HepG2 (cell line): ENCODE data around the gene FAM174C. TPM values are rescaled to one million over a fixed set of nuclear protein-coding genes. Genes with fewer than 3 reads are reported as not detected.

Source experiments
- CEBPG ChIP-seq: IDR thresholded peaks from 2 replicates; pipeline ENCODE4 v1.6.1; 2016
- GABPB1 ChIP-seq: IDR thresholded peaks from 2 replicates; pipeline ENCODE4 v1.6.1; 2016; ENCODE audit warnings: mild to moderate bottlenecking, missing genetic modification reagents, moderate library complexity, missing compliant biosample characterization
- IKZF5 ChIP-seq: IDR thresholded peaks from 2 replicates; pipeline ENCODE4 v1.6.1; 2018; ENCODE audit warnings: missing genetic modification reagents, mild to moderate bottlenecking, missing compliant biosample characterization
- KLF6 ChIP-seq: IDR thresholded peaks from 2 replicates; pipeline ENCODE4 v1.8.0; 2016; ENCODE audit warnings: missing biosample characterization, missing genetic modification reagents
- MXD1 ChIP-seq: sonication (generic); formaldehyde crosslinking; IDR thresholded peaks from 2 replicates; pipeline ENCODE4 v1.4.0; 2020; ENCODE audit warnings: mild to moderate bottlenecking, missing genetic modification reagents
- PAF1 ChIP-seq: IDR thresholded peaks from 2 replicates; pipeline ENCODE4 v1.6.1; 2016; ENCODE audit warnings: missing genetic modification reagents, missing compliant biosample characterization
- PATZ1 ChIP-seq: sonication (generic); formaldehyde crosslinking; IDR thresholded peaks from 2 replicates; pipeline ENCODE4 v1.4.0; 2020; ENCODE audit warnings: missing genetic modification reagents
- PCBP1 ChIP-seq: fragments of 200-400 bp; formaldehyde crosslinking; IDR thresholded peaks from 2 replicates; pipeline ENCODE4 v1.6.1; 2017; ENCODE audit warnings: mild to moderate bottlenecking, low read depth, low read length, borderline replicate concordance
- POLR2G ChIP-seq: fragments of 200-400 bp; formaldehyde crosslinking; IDR thresholded peaks from 2 replicates; pipeline ENCODE4 v1.6.1; 2018; ENCODE audit warnings: mild to moderate bottlenecking, low read depth, low read length, moderate library complexity
- REPIN1 ChIP-seq: sonication (generic); formaldehyde crosslinking; IDR thresholded peaks from 2 replicates; pipeline ENCODE4 v1.8.0; 2022; ENCODE audit warnings: missing genetic modification reagents, low read depth, mild to moderate bottlenecking, borderline replicate concordance
- SALL2 ChIP-seq: sonication (generic); formaldehyde crosslinking; IDR thresholded peaks from 2 replicates; pipeline ENCODE4 v1.8.1; 2023; ENCODE audit warnings: mild to moderate bottlenecking, missing genetic modification reagents, inconsistent platforms
- SRSF1 ChIP-seq: fragments of 200-400 bp; formaldehyde crosslinking; optimal IDR thresholded peaks from 2 replicates; pipeline ENCODE3; 2017; ENCODE audit warnings: mild to moderate bottlenecking, low read depth, low read length, moderate library complexity
- THRA ChIP-seq: sonication (generic); formaldehyde crosslinking; IDR thresholded peaks from 2 replicates; pipeline ENCODE4 v1.4.0; 2020; ENCODE audit warnings: missing genetic modification reagents, borderline replicate concordance
- ZBTB14 ChIP-seq: sonication (generic); formaldehyde crosslinking; IDR thresholded peaks from 2 replicates; pipeline ENCODE4 v1.4.0; 2020; ENCODE audit warnings: missing genetic modification reagents
- ZFP90 ChIP-seq: sonication (generic); formaldehyde crosslinking; IDR thresholded peaks from 2 replicates; pipeline ENCODE4 v1.8.0; 2022; ENCODE audit warnings: missing genetic modification reagents, mild to moderate bottlenecking, inconsistent platforms, borderline replicate concordance
- ZFX ChIP-seq: sonication (generic); formaldehyde crosslinking; IDR thresholded peaks from 2 replicates; pipeline ENCODE4 v1.4.0; 2020; ENCODE audit warnings: mild to moderate bottlenecking, low read depth, missing genetic modification reagents, moderate library complexity
- ZNF256 ChIP-seq: sonication (generic); formaldehyde crosslinking; conservative IDR thresholded peaks from 2 replicates; pipeline ENCODE4 v1.4.0; 2020; ENCODE audit warnings: missing genetic modification reagents
- ZNF550 ChIP-seq: sonication (generic); formaldehyde crosslinking; IDR thresholded peaks from 2 replicates; pipeline ENCODE4 v1.4.0; 2020; ENCODE audit warnings: mild to moderate bottlenecking, missing genetic modification reagents, borderline replicate concordance
- ZNF660 ChIP-seq: sonication (generic); formaldehyde crosslinking; IDR thresholded peaks from 2 replicates; pipeline ENCODE4 v1.5.1; 2020; ENCODE audit warnings: mild to moderate bottlenecking, low read depth, missing genetic modification reagents, borderline replicate concordance
- ZNF670 ChIP-seq: sonication (generic); formaldehyde crosslinking; IDR thresholded peaks from 2 replicates; pipeline ENCODE4 v1.8.0; 2022; ENCODE audit warnings: mild to moderate bottlenecking, missing genetic modification reagents, borderline replicate concordance
- ZSCAN25 ChIP-seq: sonication (generic); formaldehyde crosslinking; IDR thresholded peaks from 2 replicates; pipeline ENCODE4 v1.8.0; 2022; ENCODE audit warnings: mild to moderate bottlenecking, missing genetic modification reagents
- polyA plus RNA-seq, 8 experiments: library from polyadenylated mRNA; depleted of rRNA in 3 of 8; stranded (reverse) in 7 of 8; unstranded in 1 of 8; fragments of >200 nt; fragmentation: Illumina TruSeq in 4 of 8; extraction: Trizol in 4 of 8; gene quantifications; 2 replicates each; pipeline versions ENCODE4 v1.2.1 to v1.2.3, GENCODE V29; 2011 to 2016; ENCODE audit warnings: low read depth in 4 of 8, missing spikeins in 1 of 8, mixed read lengths in 1 of 8; ENCODE audit not compliant: insufficient read depth in 1 of 8
- total RNA-seq, 5 experiments: library from RNA; depleted of rRNA; stranded (reverse); fragments of >200 nt; fragmentation: Illumina TruSeq; extraction: Trizol; gene quantifications; 2 replicates each; pipeline ENCODE4 v1.2.3, GENCODE V29; 2016; ENCODE audit warnings: low read depth in 1 of 5

The FAM174C gene
- total and polyA plus RNA-seq, 2 of the 13 experiments (the other 11 are each of a cell fraction or from before 2014, with no cell fraction given), result 19.5 to 31.3 TPM

GRCh38 chr19:1252821-1253513 is 22.4 kb upstream of the FAM174C start (continued):
- TF ChIP-seq ZNF550 (CRISPR knock-in tag) (0 out of 2 replicates have a peak, but pooled peaks have one; percentile 41), ZNF256 (CRISPR knock-in tag) (no peak), GABPB1 (CRISPR knock-in tag) (peak; percentile 42; the same call in 1 of the 2 replicates), CEBPG (CRISPR knock-in tag) (no peak), POLR2G (peak; percentile 69; the same call in 1 of the 2 replicates), ZBTB14 (CRISPR knock-in tag) (no peak), IKZF5 (0 out of 2 replicates have a peak, but pooled peaks have one; percentile 6), PATZ1 (CRISPR knock-in tag) (peak; percentile 75), SALL2 (CRISPR knock-in tag) (0 out of 2 replicates have a peak, but pooled peaks have one; percentile 56), PAF1 (CRISPR knock-in tag) (no peak), MXD1 (0 out of 2 replicates have a peak, but pooled peaks have one; percentile 40), ZNF660 (CRISPR knock-in tag) (no peak), THRA (CRISPR knock-in tag) (no peak), PCBP1 (0 out of 2 replicates have a peak, but pooled peaks have one; percentile 13), SRSF1 (peak; percentile 13), ZNF670 (CRISPR knock-in tag) (0 out of 2 replicates have a peak, but pooled peaks have one; percentile 17), ZFX (CRISPR knock-in tag) (peak; percentile 26; the same call in 1 of the 2 replicates), REPIN1 (no peak), KLF6 (CRISPR knock-in tag) (peak; percentile 49; the same call in 1 of the 2 replicates), ZSCAN25 (CRISPR knock-in tag) (peak; percentile 51; the same call in 1 of the 2 replicates), ZFP90 (CRISPR knock-in tag) (0 out of 2 replicates have a peak, but pooled peaks have one; percentile 28)
